Pancreas (tissue), 10 donors: ENCODE data around the gene PRND. TPM values are rescaled to one million over a fixed set of nuclear protein-coding genes. Genes with fewer than 3 reads are reported as not detected.

ENCODE experiments used
- ATAC-seq, 4 donors: fragments of 200-7000 bp; cut with Tn5 transposase; one replicate each; pipeline versions ENCODE4 v1.8.0 to v1.9.1; 2020; ENCODE audit warnings: mild to moderate bottlenecking in 4 of 4, moderate library complexity in 4 of 4
- DNase-seq, 6 donors: peaks; one replicate each; pipeline ENCODE4 v3.0.0-alpha.2; 2020
- FAIRE-seq: peaks from 2 replicates; lab custom pipeline; 2012; peaks lifted over from hg19 to GRCh38; lab: Jason Lieb, UNC
- H3K27ac ChIP-seq, 4 donors: fragments of 200-600 bp; sonication (generic); 1 replicate in 3 of 4; 2 replicates in 1 of 4; pipeline versions ENCODE4 v1.5.0 to v1.8.0; 2020
- H3K27me3 ChIP-seq, 4 donors: fragments of 200-600 bp; one replicate each; pipeline ENCODE4 v1.8.0; 2021
- H3K36me3 ChIP-seq, 3 donors: fragments of 200-600 bp; sonication (generic) in 1 of 3; one replicate each; pipeline versions ENCODE4 v1.5.0 to v1.8.0; 2020 to 2021
- H3K4me1 ChIP-seq, 3 donors: fragments of 200-600 bp; one replicate each; pipeline ENCODE4 v1.8.0; 2021
- H3K4me3 ChIP-seq, 4 donors: fragments of 200-600 bp; sonication (generic) in 2 of 4; one replicate each; pipeline versions ENCODE4 v1.5.0 to v1.8.0; 2020 to 2021
- H3K9me3 ChIP-seq, 4 donors: fragments of 200-600 bp; one replicate each; pipeline ENCODE4 v1.8.0; 2021
- WGBS, 2 donors: extraction: QIAGEN DNeasy Blood & Tissue Kit; methylation state at CpG; one replicate each; pipeline ENCODE4 v1.1.7; 2013; 5-methylcytosine and 5-hydroxymethylcytosine counted together
- intact Hi-C, 3 donors: fragments of 100-400 bp; cut with DNase I; formaldehyde crosslinking; loops; one replicate each; pipeline versions ENCODE4 v1.11.1 to v1.14.2; 2022
- polyA plus RNA-seq, 2 donors: library from polyadenylated mRNA; stranded (reverse); fragments of 200-250 nt; gene quantifications; one replicate each; pipeline ENCODE4 v1.2.3, GENCODE V29; 2013
- total RNA-seq, 6 donors: library from RNA; stranded (reverse); fragmentation: NEBNext Ultra II Directional in 4 of 6; extraction: Animal tissue kit (Norgen Biotek cat#: 25700) in 4 of 6; gene quantifications; one replicate each; pipeline versions ENCODE4 v1.2.1 to v1.2.4, GENCODE V29; 2021 to 2023
- TF ChIP-seq, protein P1 (sequence below), 4 donors: fragments of 200-600 bp; sonication (generic) in 3 of 4; IDR thresholded peaks; one replicate each; pipeline versions ENCODE4 v1.5.0 to v1.8.0; 2021; ENCODE audit warnings: antibody characterized with exemption in 4 of 4
- donor health status: healthy with polysubstance abuse.
- donor health status: DM: no; HTN: no; CAD: no; lungs with moderate emphysema.
- donor health status: DM: no; HTN: no; CAD: no.
- donor health status: control.
- donor health status: control.
- donor health status: Bipolar disorder and iron deficiency.
- donor health status: DM: yes; HTN: yes; CAD: no.
- donor health status: DM: no; HTN: no; CAD: no.
- donor health status: DM: no; HTN: no; CAD: no.
- donor health status: DM: yes; HTN: yes; CAD: no.

PRND gene
- total and polyA plus RNA-seq, 8 donors, result 0.24 TPM; not detected in 7

DNA sequence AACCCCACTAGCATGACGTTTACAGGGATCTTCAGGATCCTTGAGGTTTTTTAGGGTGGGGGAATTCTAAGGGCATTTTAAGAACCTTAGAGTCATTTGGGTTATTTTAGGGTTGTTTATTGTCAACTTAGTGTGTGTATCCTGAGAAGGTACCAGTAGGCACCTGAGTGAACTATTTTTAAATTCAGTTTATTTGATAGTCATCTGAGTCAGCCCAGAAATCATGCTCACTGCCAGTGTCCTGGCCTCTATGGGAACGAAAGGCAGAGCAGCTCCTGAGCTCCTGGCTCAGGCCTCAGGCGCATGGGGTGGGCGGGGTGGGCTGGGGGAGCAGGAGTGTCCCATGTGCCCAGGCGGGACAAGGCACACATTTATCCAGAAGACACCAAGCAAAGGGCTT, 52.0 kb downstream of the PRND start:
- intact Hi-C loops, result no loop called here
- WGBS, 2 donors, result 71 to 80% methylated on average over 5 of the region's 5 CpGs
- FAIRE-seq, result no peak
- Histone ChIP-seq H3K9me3 (no peaks in the 10 kb centered on the region), H3K4me1 (no peaks in the 10 kb centered on the region), H3K4me3 (no peak overlapping the region), H3K27ac (no peak overlapping the region), H3K27me3 (no peaks in the 10 kb centered on the region), H3K36me3 (no peaks in the 10 kb centered on the region)
- DNase-seq, result no peak
- ATAC-seq, result no peak
- TF ChIP-seq, protein P1, sequence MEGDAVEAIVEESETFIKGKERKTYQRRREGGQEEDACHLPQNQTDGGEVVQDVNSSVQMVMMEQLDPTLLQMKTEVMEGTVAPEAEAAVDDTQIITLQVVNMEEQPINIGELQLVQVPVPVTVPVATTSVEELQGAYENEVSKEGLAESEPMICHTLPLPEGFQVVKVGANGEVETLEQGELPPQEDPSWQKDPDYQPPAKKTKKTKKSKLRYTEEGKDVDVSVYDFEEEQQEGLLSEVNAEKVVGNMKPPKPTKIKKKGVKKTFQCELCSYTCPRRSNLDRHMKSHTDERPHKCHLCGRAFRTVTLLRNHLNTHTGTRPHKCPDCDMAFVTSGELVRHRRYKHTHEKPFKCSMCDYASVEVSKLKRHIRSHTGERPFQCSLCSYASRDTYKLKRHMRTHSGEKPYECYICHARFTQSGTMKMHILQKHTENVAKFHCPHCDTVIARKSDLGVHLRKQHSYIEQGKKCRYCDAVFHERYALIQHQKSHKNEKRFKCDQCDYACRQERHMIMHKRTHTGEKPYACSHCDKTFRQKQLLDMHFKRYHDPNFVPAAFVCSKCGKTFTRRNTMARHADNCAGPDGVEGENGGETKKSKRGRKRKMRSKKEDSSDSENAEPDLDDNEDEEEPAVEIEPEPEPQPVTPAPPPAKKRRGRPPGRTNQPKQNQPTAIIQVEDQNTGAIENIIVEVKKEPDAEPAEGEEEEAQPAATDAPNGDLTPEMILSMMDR (IDR thresholded peaks at IDR 0.05), result no peak

DNA sequence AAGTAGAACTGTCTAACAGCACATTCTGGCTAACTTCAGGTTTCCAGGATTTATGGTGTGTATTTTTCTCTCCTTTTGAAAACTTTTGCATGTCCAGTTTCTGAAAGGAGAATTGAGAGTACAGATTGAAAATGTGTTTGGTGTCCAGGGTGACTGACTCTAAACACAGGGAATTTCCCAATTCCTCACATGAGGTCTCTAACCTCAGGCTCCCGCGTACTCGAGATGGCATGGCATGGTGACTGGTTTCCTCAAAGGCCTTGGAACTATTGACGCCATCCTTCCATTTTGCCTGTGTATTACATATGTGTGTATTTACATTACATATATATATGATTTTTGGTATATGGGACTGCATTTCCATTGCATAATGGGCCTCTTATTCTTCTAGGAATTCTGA, 52.5 kb downstream of the PRND start:
- no peak for FAIRE-seq
- Histone ChIP-seq H3K4me3 (no peak overlapping the region), H3K27me3 (no peaks in the 10 kb centered on the region), H3K9me3 (no peaks in the 10 kb centered on the region), H3K4me1 (no peaks in the 10 kb centered on the region), H3K27ac (no peak overlapping the region), H3K36me3 (no peaks in the 10 kb centered on the region)
- intact Hi-C loops, result no loop called here
- no peak for DNase-seq
- WGBS, 2 donors, result 85 to 87% methylated on average over 4 of the region's 4 CpGs
- ATAC-seq, result no peak
- TF ChIP-seq, protein P1 (IDR thresholded peaks at IDR 0.05), result no peak

DNA sequence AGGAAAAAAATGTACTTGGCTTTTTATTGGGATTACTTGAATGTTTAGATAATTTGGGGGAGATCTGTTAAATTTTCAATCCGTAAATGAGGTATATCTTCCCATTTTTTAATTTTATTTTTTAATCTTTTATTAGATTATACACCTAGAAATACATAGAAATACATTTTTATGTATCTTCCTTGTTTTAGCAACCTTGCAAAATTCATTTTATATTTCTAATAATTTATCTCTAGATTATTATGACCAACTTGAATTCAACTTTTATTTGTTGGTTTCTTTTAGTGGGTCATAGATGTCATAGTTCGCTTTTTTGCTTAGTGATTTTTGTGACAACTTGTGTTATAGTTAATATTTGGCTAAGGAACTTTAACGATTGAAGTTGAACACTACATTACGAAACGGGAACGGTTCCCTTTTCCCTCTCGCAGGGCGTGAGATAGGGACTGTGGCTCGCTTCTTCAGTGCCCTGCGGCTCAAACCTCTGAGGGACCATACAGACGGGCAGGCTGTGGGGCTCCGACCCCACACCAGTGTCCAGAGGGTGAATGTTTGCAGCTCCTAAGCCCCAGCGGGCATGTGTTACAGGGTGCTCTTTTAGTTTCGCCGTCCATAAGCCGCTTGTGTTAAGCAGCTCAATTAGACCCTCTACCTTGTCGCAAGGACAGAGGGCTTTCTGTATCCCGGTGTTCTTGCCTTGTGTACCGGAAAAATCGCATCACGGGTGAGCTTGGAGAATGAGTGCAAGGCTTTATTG, 53.8 kb downstream of the PRND start:
- TF ChIP-seq, protein P1 (IDR thresholded peaks at IDR 0.05), result no peak
- peak; percentile 47 for FAIRE-seq
- Histone ChIP-seq H3K4me1 (no peaks in the 10 kb centered on the region), H3K9me3 (no peaks in the 10 kb centered on the region), H3K27ac (no peak overlapping the region), H3K36me3 (no peaks in the 10 kb centered on the region), H3K27me3 (no peaks in the 10 kb centered on the region), H3K4me3 (no peak overlapping the region)
- no peak for DNase-seq
- intact Hi-C loops, result no loop called here
- no peak for ATAC-seq
- WGBS, 2 donors, result 72 to 78% methylated on average over 21 of the region's 21 CpGs

DNA sequence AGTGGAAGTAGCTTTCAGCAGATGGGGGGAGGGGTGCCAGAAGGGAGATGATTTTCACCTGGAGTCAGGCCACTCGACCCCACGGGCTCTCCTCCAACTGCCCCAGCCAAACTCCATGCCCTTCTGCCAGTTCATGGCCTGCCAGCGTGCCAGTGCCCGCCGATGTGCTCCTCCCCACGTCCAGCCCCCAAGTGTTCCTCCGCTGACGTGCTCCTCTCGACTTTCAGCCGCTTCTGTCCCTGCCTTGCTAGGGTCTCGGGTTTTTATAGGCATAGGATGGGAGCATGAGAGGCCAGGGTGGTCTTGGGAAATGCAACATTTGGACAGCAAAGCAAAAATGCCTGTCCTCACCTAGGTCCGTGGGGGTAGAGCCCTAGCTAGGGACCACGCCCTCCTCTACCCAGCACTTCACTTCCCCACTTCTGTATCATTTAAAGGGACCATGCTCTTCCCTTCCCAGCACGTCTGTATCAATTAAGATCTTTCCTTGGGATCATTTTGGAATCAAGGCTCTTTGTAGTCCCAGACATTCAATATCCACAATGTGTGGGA, 54.4 kb downstream of the PRND start:
- no peak for ATAC-seq
- 59 to 70% methylated on average over 13 to 14 of the region's 14 CpGs for WGBS, 2 donors

More for the DNA sequence above, 54.4 kb downstream of the PRND start:
- Histone ChIP-seq H3K4me1 (no peaks in the 10 kb centered on the region), H3K27me3 (no peaks in the 10 kb centered on the region), H3K27ac (no peak overlapping the region), H3K9me3 (no peaks in the 10 kb centered on the region), H3K36me3 (no peaks in the 10 kb centered on the region), H3K4me3 (no peak overlapping the region)
- intact Hi-C loops, result no loop called here
- TF ChIP-seq, protein P1 (IDR thresholded peaks at IDR 0.05), result no peak
- no peak for DNase-seq
- no peak for FAIRE-seq

Other genes with a start within 250 kb of the PRND start
- gene PRNP, start 35.5 kb upstream of the PRND start, total RNA-seq, result 10 to 100 TPM; 13.2 to 29.0 (median 21.2) TPM
- gene PRNP, start 35.5 kb upstream of the PRND start, polyA plus RNA-seq, result 10 to 100 TPM; 11.3 to 40.3 TPM
- gene RASSF2, start 101.7 kb downstream of the PRND start, total RNA-seq, result 1 to 10 TPM in 4 of 6 donors, under 1 TPM in 2; 0.46 to 8.1 (median 2.4) TPM
- 1 to 10 TPM; 1.2 to 1.6 TPM for gene RASSF2, start 101.7 kb downstream of the PRND start, polyA plus RNA-seq